Measurements from ENCODE around the gene OR5AR1.
"Not testable (repeated sequence)": the region's sequence is repeated elsewhere in the genome, so short reads cannot be mapped to it uniquely, and the experiment has no call there.

The OR5AR1 gene

DNA sequence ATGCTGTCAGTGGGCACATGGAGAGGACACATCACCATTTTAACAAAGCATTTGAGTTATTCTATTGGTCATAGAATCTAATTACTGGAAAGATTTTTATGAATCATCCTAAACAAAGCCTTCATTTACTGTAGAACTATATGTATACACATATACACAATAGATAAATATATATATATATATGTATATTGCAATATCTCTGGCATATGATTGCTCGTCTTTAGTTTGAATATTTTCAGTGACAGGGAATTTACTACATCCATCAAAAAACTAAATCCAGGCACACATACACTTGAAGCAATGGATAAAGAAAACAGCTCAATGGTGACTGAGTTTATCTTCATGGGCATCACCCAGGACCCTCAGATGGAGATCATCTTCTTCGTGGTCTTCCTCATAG lies at the start of gene OR5AR1:
OR5AR1 (plus strand) TSS at position 301 of the 400 bp plus-strand sequence; CDS start at position 301, 0 bp downstream.
- DNase-seq: no peak

DNA sequence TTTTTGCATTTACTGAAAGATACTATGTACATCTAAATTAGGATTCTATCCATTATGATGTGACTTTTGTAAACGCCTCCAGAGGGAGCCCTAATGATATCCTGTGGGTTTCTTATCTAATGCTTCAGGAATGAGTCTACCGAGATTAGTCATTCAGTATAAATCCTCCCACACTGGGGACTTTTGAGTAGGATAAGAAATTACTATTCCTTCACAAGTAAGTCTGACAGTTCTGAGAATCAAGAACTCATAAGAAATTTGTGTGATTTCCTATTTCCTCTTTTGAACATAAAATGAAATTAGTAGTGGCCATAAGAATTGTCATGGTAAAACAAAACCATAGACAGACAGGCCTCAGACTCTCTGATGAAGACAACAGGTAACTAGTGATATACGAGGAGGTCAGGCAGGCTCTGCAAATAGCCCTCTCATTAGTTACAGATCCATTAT lies 38.8 kb upstream of the OR5AR1 start:
- DNase-seq: peak; percentile 88

DNA sequence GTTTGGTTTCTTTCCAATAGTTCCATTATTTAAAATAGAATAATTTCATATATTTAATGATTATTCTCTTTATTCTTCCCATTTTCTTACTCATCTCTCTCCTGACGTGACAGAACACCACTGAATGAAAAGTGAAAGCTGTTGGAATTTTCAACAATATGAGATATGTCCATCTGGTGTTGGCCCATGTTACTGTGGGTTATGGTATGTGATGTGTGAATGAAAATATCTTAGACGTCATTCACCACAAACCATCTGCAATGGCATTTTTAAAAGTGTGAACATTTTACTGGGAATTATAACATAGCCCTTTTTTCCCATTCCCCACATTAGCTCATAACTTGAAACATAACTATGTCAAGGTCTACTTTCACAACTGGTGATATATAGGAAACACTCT lies 37.5 kb upstream of the OR5AR1 start:
- DNase-seq: no peak

DNA sequence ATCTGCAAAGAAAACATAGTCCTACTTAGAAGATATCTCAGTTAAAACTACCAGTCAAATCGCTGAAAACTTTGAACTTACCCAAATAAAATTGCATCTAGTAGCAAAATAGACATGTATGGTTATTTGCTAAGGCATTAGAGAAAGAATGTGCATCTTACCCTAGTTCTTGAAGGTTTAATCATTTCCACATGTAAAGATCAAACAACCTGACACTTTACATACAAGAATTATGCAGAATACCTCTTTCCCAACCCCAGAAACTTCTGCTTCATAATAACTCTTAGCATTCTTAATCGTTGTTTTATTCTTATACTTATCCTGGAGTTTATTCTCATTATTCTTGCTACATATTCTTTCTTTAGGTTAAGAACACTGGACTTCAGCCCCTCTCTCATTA lies 31.2 kb upstream of the OR5AR1 start:
- DNase-seq: no peak

DNA sequence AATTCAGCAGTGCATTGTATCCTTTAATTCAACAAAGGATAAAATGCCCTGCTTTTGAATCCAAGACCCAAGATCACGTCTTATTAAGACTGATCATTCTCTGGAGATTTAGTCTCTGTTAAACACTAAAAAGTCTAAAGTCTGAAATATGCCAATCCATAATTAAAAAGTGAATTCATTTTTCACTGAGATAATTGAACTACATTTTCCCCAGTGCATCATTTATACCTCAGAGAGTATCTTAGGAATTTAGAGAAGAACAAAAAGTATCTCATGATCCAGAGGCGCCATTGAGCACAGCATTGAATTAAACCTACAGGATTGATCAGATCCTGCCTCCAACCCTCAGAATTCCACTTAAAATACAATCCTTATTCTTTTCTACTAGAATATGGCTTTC lies 26.6 kb upstream of the OR5AR1 start:
- no peak for DNase-seq

DNA sequence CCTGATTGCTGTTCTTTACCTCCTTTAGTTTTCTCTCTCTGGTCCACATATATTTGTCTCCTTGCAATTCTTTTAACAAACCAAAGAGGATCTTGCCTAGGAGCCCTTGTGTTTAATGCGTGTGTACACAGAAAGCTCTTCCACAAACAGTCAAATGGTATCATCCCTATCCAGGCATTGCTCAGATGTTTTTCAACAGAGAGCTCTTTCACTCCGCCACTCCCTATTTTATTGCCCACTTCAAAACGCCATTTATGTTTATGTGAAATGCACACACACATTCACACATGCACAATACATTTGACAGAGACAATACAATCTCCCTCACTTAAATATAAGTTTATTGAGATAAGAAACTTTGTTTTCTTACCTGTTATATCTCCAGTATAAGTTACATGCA lies 26.0 kb upstream of the OR5AR1 start:
- no peak for DNase-seq

DNA sequence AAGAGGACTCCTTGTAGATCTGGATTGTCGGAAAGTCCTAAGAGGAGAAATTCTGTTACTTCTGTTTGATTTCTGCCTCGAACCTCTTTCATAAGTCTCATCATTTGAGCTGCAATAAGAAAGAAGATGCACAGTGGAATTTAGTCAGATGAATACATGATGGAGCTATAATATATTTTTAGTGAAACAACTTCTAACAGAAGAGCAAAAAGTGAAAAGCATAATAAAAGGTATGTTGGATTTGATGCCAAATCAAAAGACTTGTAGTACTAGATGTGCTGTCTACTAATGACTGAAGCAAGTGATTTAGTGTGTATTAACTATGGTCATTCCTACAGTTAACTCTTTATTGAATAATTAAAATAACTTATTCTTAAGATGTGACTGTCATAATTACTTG lies 21.1 kb upstream of the OR5AR1 start, which contains the start of gene OR5AP2:
OR5AP2 (minus strand) TSS at position 101 of the 400 bp plus-strand sequence; CDS start at position 101, 0 bp downstream.
- no peak for DNase-seq

DNA sequence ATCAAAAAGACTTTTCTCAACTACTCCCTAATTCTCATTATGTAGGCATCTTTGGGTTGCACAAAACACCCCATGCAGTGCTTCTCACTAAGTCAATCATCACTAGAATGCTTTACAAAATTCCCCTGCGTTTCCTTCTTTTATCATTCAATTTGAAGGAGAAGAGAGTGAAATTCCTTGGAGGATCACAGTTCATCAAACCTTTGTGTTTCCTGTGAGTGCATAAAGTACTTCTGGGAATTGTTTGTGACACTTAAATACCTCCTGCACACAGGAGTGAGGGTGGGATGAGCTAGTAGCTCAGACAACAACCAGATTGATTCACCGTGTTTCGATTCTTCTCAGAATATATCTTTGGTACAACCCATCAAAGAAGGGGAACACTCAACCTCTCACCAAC lies 3.7 kb upstream of the OR5AR1 start:
- no peak for DNase-seq

DNA sequence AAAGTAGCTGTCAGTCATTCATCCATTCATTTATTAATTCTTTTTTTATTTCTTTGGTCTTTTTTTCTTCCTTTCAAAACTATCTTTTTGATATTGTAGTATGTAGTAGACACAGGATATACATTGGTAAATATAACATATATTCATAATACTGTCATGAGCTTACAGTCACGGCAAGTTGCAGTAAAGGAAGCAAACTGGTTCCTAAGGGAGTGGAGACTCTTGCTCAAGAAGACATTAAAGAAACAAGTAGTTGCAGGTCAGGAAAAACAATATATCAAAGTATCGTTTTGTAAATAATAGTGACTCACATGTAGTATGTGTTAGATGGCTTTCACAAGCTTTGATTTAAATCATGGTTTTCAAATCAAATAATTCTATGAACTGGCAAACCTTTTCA lies 7.5 kb downstream of the OR5AR1 start:
- DNase-seq: no peak

DNA sequence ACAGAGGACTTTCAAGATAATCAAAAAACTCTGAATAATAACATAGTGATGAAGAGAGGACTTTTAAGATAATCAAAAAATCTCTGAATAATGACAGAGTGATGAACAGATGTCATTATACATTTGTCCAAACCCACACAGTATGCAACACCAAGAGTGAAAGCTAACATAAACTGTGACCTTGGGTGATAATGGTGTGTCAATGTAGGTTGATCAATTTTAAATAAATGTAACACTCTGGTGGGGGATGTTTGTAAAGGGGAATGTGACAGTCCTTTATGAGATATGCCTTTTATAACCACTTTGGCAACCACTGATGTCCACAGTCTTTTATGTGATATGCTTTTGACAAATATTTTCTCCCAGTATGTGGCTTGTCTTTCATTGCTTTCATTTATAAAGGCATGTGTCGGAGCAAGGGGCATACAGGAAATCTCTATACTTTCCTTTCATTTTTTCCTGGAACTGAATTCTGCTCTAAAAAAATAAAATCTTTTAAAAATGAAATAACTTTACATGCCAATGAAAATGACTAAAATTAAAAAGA lies 25.1 kb downstream of the OR5AR1 start:
- DNase-seq: no peak

DNA sequence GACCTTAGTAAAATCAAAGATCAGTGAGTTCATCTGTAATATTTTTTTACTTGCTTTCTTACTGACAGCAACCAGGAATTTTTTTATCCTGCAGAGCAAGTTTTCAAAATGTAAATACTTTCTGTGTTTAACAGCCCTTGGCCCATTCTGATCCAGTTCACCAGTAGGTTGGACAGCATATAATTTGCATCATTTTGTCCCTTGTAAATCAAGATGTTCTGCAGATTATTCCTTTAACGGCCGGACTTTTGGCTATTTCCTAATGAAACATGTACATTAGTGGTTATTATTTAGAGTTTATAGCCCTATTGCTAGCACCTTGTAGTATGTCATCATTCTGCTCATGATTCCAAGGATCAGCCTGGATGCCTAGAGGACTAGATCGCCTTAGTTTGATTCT lies 27.7 kb downstream of the OR5AR1 start:
- DNase-seq: not testable (repeated sequence)

DNA sequence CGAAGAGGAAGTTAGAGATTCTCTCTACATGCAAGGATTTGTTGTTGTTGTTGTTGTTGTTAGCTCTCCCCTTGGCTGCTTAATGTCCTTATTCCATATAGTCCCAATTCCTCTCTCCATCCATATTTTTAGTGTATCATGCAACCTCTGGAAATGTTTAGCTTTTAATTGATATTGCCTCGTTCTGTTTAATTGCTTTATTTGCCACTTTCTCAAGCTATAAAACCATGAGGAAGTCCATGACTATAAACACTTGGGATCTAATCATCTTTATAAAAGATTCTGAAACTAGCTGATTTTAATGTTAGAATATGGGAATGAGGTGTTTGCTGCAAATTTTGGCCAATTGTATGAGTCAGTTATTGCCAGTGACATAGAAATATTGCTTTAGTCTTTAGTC lies 29.9 kb downstream of the OR5AR1 start:
- DNase-seq: no peak

DNA sequence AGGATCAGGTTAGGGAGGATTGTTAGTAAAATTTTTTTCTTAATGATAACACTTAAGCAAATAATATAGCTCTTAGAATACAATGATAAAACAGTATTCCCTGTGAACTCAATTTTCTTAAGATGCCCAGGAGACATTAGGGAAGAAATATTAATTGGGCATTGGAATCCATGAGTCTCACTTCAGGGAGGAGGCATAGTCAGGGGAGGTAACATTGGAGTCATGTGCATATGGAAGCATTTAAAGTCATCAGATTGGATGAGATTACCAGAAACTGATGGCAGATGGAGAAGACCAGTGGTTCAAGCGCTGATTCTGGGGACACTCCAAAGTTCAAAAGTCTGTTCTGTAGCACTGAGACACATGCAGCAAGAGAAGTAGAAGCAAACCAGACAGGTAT lies 35.3 kb downstream of the OR5AR1 start, which contains the start of gene OR9G1:
OR9G1 (plus strand) TSS at position 301 of the 400 bp plus-strand sequence. CDS start 1,293 bp downstream, outside the sequence.
- no peak for DNase-seq

DNA sequence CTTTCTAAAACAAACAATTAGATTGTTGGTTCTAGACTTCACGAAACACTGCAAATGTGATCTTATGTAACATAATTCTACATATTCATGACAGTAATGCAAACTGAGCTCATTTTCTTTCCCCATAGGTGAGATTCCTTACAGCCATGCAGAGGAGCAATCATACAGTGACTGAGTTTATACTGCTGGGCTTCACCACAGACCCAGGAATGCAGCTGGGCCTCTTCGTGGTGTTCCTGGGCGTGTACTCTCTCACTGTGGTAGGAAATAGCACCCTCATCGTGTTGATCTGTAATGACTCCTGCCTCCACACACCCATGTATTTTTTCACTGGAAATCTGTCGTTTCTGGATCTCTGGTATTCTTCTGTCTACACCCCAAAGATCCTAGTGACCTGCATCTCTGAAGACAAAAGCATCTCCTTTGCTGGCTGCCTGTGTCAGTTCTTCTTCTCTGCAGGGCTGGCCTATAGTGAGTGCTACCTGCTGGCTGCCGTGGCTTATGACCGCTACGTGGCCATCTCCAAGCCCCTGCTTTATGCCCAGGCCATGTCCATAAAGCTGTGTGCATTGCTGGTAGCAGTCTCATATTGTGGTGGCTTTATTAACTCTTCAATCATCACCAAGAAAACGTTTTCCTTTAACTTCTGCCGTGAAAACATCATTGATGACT lies 36.9 kb downstream of the OR5AR1 start:
- no peak for DNase-seq

DNA sequence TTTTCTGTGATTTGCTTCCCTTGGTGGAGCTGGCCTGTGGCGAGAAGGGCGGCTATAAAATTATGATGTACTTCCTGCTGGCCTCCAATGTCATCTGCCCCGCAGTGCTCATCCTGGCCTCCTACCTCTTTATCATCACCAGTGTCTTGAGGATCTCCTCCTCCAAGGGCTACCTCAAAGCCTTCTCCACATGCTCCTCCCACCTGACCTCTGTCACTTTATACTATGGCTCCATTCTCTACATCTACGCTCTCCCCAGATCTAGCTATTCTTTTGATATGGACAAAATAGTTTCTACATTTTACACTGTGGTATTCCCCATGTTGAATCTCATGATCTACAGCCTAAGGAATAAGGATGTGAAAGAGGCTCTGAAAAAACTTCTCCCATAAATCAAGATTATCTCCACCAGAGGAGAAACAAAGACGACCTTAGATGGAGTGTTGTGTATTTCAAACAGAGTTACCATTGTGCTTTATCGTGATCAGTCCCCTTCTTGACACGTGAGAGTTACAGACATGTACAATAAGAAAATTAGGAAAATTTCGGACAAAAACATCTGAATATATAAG lies 37.5 kb downstream of the OR5AR1 start:
- DNase-seq: no peak

DNA sequence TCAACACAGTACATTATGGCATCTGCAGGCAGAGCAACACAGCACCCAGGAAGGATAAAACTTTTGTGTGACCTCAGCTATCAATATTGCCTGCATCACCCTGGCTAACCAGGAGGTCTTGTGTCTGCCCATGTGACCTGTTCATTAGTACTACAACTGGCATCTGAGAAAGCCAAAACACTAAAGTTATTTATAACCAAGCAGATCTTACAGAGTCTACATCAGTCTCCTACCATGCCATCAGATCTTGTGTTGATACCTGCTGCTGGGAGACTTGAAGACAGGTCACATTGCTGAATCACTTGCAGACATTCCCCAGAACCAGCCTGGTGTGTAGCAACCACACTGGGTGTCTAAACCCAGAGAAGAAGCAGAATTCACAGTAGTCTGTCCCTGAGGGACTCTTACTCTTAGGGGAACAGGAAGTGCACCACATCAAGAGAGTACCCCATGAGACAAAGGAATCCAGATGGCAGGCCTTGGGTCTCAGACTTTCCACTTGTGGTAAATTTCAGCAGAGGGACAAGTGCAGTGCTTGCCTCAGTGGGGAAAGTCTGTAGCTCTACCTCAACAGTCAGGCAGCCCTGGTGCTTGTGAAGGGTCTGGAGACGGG lies 42.4 kb downstream of the OR5AR1 start:
- no peak for DNase-seq

DNA sequence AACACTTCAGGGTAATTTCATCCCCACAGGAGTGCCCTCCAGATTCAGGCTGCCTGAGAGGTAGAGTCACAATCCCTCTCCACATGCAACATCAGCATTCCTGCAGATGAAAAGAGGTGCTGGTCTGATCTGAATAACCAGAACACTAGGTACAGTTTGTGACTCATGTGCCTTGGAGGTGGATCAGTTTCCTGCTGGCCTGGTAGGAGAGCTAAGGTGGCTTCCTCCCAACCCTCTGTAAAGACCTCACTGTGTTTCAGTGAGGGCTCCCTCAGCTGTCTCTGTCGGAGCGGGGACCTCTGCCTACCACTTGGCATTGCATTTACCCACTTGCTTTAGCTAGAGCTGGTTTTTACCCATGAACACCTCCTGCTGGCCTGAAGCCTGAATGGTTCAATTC lies 43.0 kb downstream of the OR5AR1 start:
- no peak for DNase-seq

DNA sequence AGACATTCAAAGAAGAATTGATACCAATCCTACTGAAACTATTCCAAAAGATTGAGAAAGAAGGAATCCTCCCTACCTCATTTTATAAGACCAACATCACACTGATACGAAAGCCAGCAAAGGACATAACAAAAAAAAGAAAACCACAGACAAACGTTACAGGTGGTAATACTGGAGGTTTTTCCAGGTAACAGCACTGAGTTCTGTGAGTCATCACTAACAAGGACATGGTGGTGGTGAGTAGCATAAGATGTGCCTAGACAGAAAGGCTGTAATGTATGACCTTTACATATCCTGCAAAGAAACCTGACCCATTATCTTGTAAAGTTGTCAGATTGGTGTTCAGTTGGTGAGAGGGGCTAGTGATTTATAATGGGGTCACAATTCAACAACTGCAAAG lies 50.7 kb downstream of the OR5AR1 start:
- no peak for DNase-seq

Measured in kidney glomerular epithelial cell (primary cell).